H1 (cell line): ENCODE results near the gene CCDC141. TPM values are rescaled to one million over a fixed set of nuclear protein-coding genes. Genes with fewer than 3 reads are reported as not detected.
A peak's percentile ranks its signal among the peaks of the same experiment; 100 is the strongest.

Experiments
- CTCF ChIA-PET: fragments of 300-600 bp; sonication (Branson Sonifier 250); formaldehyde crosslinking; loops from one replicate; lab custom pipeline; 2021; ENCODE audit not compliant: partially characterized antibody; lab: Charles Lee
- POLR2A ChIA-PET: fragments of 300-600 bp; sonication (Branson Sonifier 250); formaldehyde crosslinking; loops from one replicate; lab custom pipeline; 2021; ENCODE audit warnings: inconsistent platforms; ENCODE audit not compliant: partially characterized antibody; lab: Charles Lee
- DNase-seq, 2 experiments: peaks; one replicate each; pipeline versions ENCODE4 v3.0.0 to v3.0.0-alpha.2; 2010 to 2022; ENCODE audit warnings: low spot score in 2 of 2, low read depth in 1 of 2, mixed read lengths in 1 of 2
- FAIRE-seq: peaks from 2 replicates; lab custom pipeline; 2011; peaks lifted over from hg19 to GRCh38; lab: Jason Lieb, UNC
- H2AFZ ChIP-seq: 2 replicates; pipeline ENCODE4 v1.8.1; 2012; ENCODE audit warnings: low read length, inconsistent platforms
- H2AK5ac ChIP-seq: 2 replicates; pipeline ENCODE4 v1.6.1; 2013; ENCODE audit warnings: low read depth, low read length
- H2BK120ac ChIP-seq: replicated peaks from 2 replicates; pipeline ENCODE3; 2013; ENCODE audit warnings: low read depth, low read length, inconsistent platforms
- H2BK12ac ChIP-seq: 2 replicates; pipeline ENCODE4 v1.6.1; 2013; ENCODE audit warnings: low read depth, low read length
- H2BK15ac ChIP-seq: 2 replicates; pipeline ENCODE4 v1.6.1; 2013; ENCODE audit warnings: low read length
- H2BK20ac ChIP-seq: 2 replicates; pipeline ENCODE4 v1.6.1; 2013; ENCODE audit warnings: low read length
- H2BK5ac ChIP-seq: 2 replicates; pipeline ENCODE4 v1.6.1; 2013; ENCODE audit warnings: low read depth, low read length
- H3K14ac ChIP-seq: 2 replicates; pipeline ENCODE4 v1.6.1; 2013; ENCODE audit warnings: inconsistent platforms; ENCODE audit not compliant: insufficient read length
- H3K18ac ChIP-seq: 2 replicates; pipeline ENCODE4 v1.6.1; 2013; ENCODE audit warnings: low read length; ENCODE audit errors: extremely low read depth
- H3K23ac ChIP-seq: 2 replicates; pipeline ENCODE4 v1.6.1; 2013; ENCODE audit warnings: inconsistent platforms; ENCODE audit not compliant: insufficient read length
- H3K23me2 ChIP-seq: 2 replicates; pipeline ENCODE4 v1.6.1; 2013; ENCODE audit warnings: low read depth, low read length
- H3K27ac ChIP-seq: 2 replicates; pipeline ENCODE4 v1.6.1; 2011; ENCODE audit warnings: low read depth, low read length, inconsistent platforms
- H3K27me3 ChIP-seq, 4 experiments: replicated peaks in 1 of 4; 1 replicate in 1 of 4; 2 replicates in 3 of 4; pipeline versions ENCODE4 v1.6.1 to v1.8.1; 2011 to 2013; ENCODE audit warnings: low read length in 3 of 4, mild to moderate bottlenecking in 3 of 4, inconsistent platforms in 2 of 4, mixed read lengths in 2 of 4, moderate library complexity in 1 of 4; ENCODE audit not compliant: control insufficient read depth in 3 of 4, insufficient read depth in 3 of 4; ENCODE audit errors: extremely low read depth in 1 of 4
- H3K36me3 ChIP-seq, 4 experiments: 2 replicates each; pipeline versions ENCODE4 v1.6.1 to v1.8.1; 2011 to 2013; ENCODE audit warnings: mild to moderate bottlenecking in 4 of 4, low read length in 3 of 4, moderate library complexity in 2 of 4, control low read depth in 1 of 4, inconsistent platforms in 1 of 4; ENCODE audit not compliant: insufficient read depth in 4 of 4, control insufficient read depth in 2 of 4
- H3K4ac ChIP-seq: replicated peaks from 2 replicates; pipeline ENCODE3; 2013; ENCODE audit warnings: low read length, low read depth, mixed read lengths, inconsistent platforms; ENCODE audit not compliant: insufficient read length
- H3K4me1 ChIP-seq, 4 experiments: replicated peaks in 1 of 4; 1 replicate in 1 of 4; 2 replicates in 3 of 4; pipeline versions ENCODE4 v1.6.1 to v1.8.1; 2011 to 2013; ENCODE audit warnings: low read length in 3 of 4, inconsistent platforms in 2 of 4, mixed read lengths in 1 of 4; ENCODE audit not compliant: insufficient read depth in 4 of 4, control insufficient read depth in 3 of 4
- H3K4me2 ChIP-seq, 2 experiments: 2 replicates each; pipeline versions ENCODE4 v1.6.1 to v1.8.1; 2011 to 2013; ENCODE audit warnings: low read depth in 2 of 2, low read length in 2 of 2, control low read depth in 1 of 2, inconsistent platforms in 1 of 2, mild to moderate bottlenecking in 1 of 2; ENCODE audit not compliant: insufficient read depth in 1 of 2
- H3K4me3 ChIP-seq, 4 experiments: fragments of 200-600, 300-600 bp in 1 of 4; sonication (generic), shearing (Covaris generic), sonication (Bioruptor Twin) in 1 of 4; 2 replicates each; pipeline versions ENCODE4 v1.5.1 to v1.8.1; 2011 to 2016; ENCODE audit warnings: low read length in 4 of 4, low read depth in 3 of 4, control low read depth in 2 of 4, inconsistent platforms in 2 of 4, mild to moderate bottlenecking in 2 of 4, mixed read lengths in 1 of 4, moderate library complexity in 1 of 4; ENCODE audit not compliant: insufficient read depth in 2 of 4; ENCODE audit errors: extremely low read depth in 1 of 4
- H3K56ac ChIP-seq: replicated peaks from 2 replicates; pipeline ENCODE3; 2013; ENCODE audit warnings: low read depth, mild to moderate bottlenecking, mixed read lengths, low read length, inconsistent platforms; ENCODE audit not compliant: insufficient read length
- H3K79me1 ChIP-seq: 2 replicates; pipeline ENCODE4 v1.6.1; 2013; ENCODE audit warnings: low read depth, low read length, control low read depth
- H3K79me2 ChIP-seq, 2 experiments: 2 replicates each; pipeline versions ENCODE4 v1.6.1 to v1.8.1; 2012 to 2013; ENCODE audit warnings: low read length in 2 of 2, mild to moderate bottlenecking in 2 of 2, inconsistent platforms in 1 of 2; ENCODE audit not compliant: insufficient read depth in 2 of 2, control insufficient read depth in 1 of 2
- H3K9ac ChIP-seq, 4 experiments: replicated peaks in 1 of 4; 1 replicate in 1 of 4; 2 replicates in 3 of 4; pipeline versions ENCODE4 v1.6.1 to v1.8.1; 2011 to 2013; ENCODE audit warnings: low read depth in 3 of 4, low read length in 3 of 4, control low read depth in 2 of 4, mild to moderate bottlenecking in 2 of 4, moderate library complexity in 2 of 4, inconsistent platforms in 1 of 4; ENCODE audit errors: extremely low read depth in 1 of 4
- H3K9me3 ChIP-seq, 2 experiments: 2 replicates each; pipeline versions ENCODE4 v1.6.1 to v1.8.1; 2012 to 2013; ENCODE audit warnings: mild to moderate bottlenecking in 2 of 2, moderate library complexity in 2 of 2, control low read depth in 1 of 2, inconsistent platforms in 1 of 2, low read depth in 1 of 2, low read length in 1 of 2, mixed read lengths in 1 of 2; ENCODE audit not compliant: insufficient read depth in 2 of 2
- H4K20me1 ChIP-seq, 2 experiments: replicated peaks in 1 of 2; 2 replicates each; pipeline versions ENCODE3 to v1.8.1; 2011 to 2013; ENCODE audit warnings: inconsistent platforms in 2 of 2, low read length in 2 of 2, mild to moderate bottlenecking in 1 of 2; ENCODE audit not compliant: insufficient read depth in 2 of 2, control insufficient read depth in 1 of 2
- H4K5ac ChIP-seq: 2 replicates; pipeline ENCODE4 v1.6.1; 2013; ENCODE audit warnings: low read length, low read depth, mixed read lengths, inconsistent platforms; ENCODE audit not compliant: insufficient read length
- H4K8ac ChIP-seq: 2 replicates; pipeline ENCODE4 v1.8.0; 2013; ENCODE audit warnings: mild to moderate bottlenecking, moderate library complexity, low read length, inconsistent platforms; ENCODE audit not compliant: insufficient read depth; ENCODE audit errors: extremely low read depth
- H4K91ac ChIP-seq: replicated peaks from 2 replicates; pipeline ENCODE3; 2013; ENCODE audit warnings: low read length, mixed read lengths, inconsistent platforms; ENCODE audit not compliant: insufficient read length
- BACH1 ChIP-seq: IDR thresholded peaks from 2 replicates; pipeline ENCODE4 v1.6.1; 2012; ENCODE audit warnings: low read length, improper control_type of control experiment
- BCL11A ChIP-seq, 2 experiments: IDR thresholded peaks; one replicate each; pipeline ENCODE4 v1.6.1; 2011; ENCODE audit warnings: low read depth in 2 of 2, low read length in 2 of 2, mild to moderate bottlenecking in 2 of 2
- BRCA1 ChIP-seq: IDR thresholded peaks from 2 replicates; pipeline ENCODE4 v1.6.1; 2012; ENCODE audit warnings: low read depth, low read length, improper control_type of control experiment
- CBX8 ChIP-seq: fragments of 300-800, 300-1000 bp; sonication (generic); IDR thresholded peaks from 2 replicates; pipeline ENCODE4 v1.7.1; 2016; ENCODE audit warnings: low read depth, low read length, borderline replicate concordance
- EZH2 ChIP-seq: fragments of 200-600 bp; sonication (generic); IDR thresholded peaks from 2 replicates; pipeline ENCODE4 v1.7.1; 2012; ENCODE audit warnings: low read depth, mild to moderate bottlenecking, moderate library complexity, low read length, inconsistent platforms; ENCODE audit not compliant: severe bottlenecking
- JUN ChIP-seq: IDR thresholded peaks from 2 replicates; pipeline ENCODE4 v1.6.1; 2011; ENCODE audit warnings: low read depth, mild to moderate bottlenecking, improper control_type of control experiment, low read length
- SIRT6 ChIP-seq: IDR thresholded peaks from one replicate; pipeline ENCODE4 v1.7.1; 2012; ENCODE audit warnings: low read length, inconsistent platforms
- SRF ChIP-seq: IDR thresholded peaks from 2 replicates; pipeline ENCODE4 v1.6.1; 2011; ENCODE audit warnings: mild to moderate bottlenecking, low read depth, low read length, moderate library complexity
- WGBS, 2 experiments: shearing (Covaris generic) in 1 of 2; methylation state at CpG; one replicate each; pipeline versions ENCODE4 v1.1.6 to v1.1.7; 2013 to 2015; ENCODE audit warnings: low lambda C conversion rate in 2 of 2, mixed read lengths in 2 of 2, inconsistent platforms in 1 of 2, low coverage in 1 of 2, missing lambda C conversion rate in 1 of 2; ENCODE audit not compliant: insufficient replicate concordance in 2 of 2, insufficient coverage in 1 of 2, insufficient read length in 1 of 2; ENCODE audit errors: extremely low coverage in 1 of 2, missing lambda C conversion rate in 1 of 2; 5-methylcytosine and 5-hydroxymethylcytosine counted together
- polyA plus RNA-seq, 7 experiments: library from polyadenylated mRNA; depleted of rRNA in 3 of 7; stranded (reverse) in 5 of 7; unstranded in 2 of 7; fragments of >200 nt in 5 of 7; fragments of 200-250 nt in 2 of 7; gene quantifications; 1 replicate in 5 of 7; 2 replicates in 1 of 7; 4 replicates in 1 of 7; pipeline versions ENCODE4 v1.2.1 to v1.2.3, GENCODE V29; 2011 to 2013; ENCODE audit warnings: missing spikeins in 2 of 7, mixed read lengths in 2 of 7
- total RNA-seq: library from RNA; stranded (reverse); fragmentation: NEBNext Ultra II Directional; extraction: Animal tissue kit (Norgen Biotek cat#: 25700); gene quantifications from 2 replicates; pipeline ENCODE4 v1.2.1, GENCODE V29; 2021
- TF ChIP-seq, protein P1 (sequence below), 3 experiments: IDR thresholded peaks; 1 replicate in 2 of 3; 2 replicates in 1 of 3; pipeline versions ENCODE4 v1.5.1 to v1.6.1; 2011; ENCODE audit warnings: low read length in 3 of 3, mild to moderate bottlenecking in 3 of 3, inconsistent platforms in 2 of 3, low read depth in 1 of 3, moderate library complexity in 1 of 3; ENCODE audit not compliant: insufficient read depth in 1 of 3; ENCODE audit errors: control extremely low read depth in 1 of 3
- TF ChIP-seq, protein P2 (sequence below): IDR thresholded peaks from 2 replicates; pipeline ENCODE4 v1.6.1; 2011; ENCODE audit warnings: low read depth, mild to moderate bottlenecking, low read length; ENCODE audit not compliant: insufficient read depth

The CCDC141 gene
- total and polyA plus RNA-seq, 2 of the 8 experiments (the other 6 are each of a cell fraction or from before 2014, with no cell fraction given), result 0.56 to 21.6 TPM

DNA sequence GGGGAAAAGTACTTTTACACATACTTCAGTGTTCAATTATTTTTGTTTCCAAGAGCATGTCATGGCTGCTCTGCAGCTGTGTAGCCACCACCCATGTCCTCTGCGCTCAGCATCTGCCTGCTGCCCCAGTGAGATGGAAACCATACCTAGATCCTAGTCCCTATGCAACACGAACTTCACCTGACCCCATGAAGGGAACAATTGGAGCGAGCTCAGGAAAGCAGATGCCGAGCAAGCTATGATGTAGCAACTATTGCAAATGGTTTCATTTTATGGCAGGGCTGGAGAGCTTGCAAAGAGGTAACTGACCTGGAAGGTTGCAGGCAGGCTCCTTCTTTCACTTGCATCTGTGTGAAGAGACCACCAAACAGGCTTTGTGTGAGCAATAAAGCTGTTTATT lies 1.3 kb upstream of the CCDC141 start:
- Histone ChIP-seq H3K4me2 (peak overlapping the region; percentile 42 to 55), H3K18ac (peak overlapping the region; percentile 80; the same call in 1 of the 2 replicates), H2BK120ac (peak overlapping the region; percentile 49), H3K23ac (no peak overlapping the region), H3K56ac (no peak overlapping the region), H3K14ac (no peak overlapping the region), H3K36me3 (peaks cover 0 to 9% (median 1%) of the 10 kb centered on the region in 4 experiments; a peak in 1 of 8 replicates), H3K79me1 (no peaks in the 10 kb centered on the region), H4K91ac (peak overlapping the region; percentile 58), H3K4me3 (peak overlapping the region in 1 of 4 experiments; percentile 39; a peak in 2 of 8 replicates), H3K9ac (no peak overlapping the region; a peak in 1 of 7 replicates), H2BK5ac (peak overlapping the region; percentile 92; the same call in 1 of the 2 replicates), H4K20me1 (no peaks in the 10 kb centered on the region), H3K4me1 (peaks cover 0 to 14% (median 13%) of the 10 kb centered on the region in 4 experiments; a peak in 4 of 7 replicates), H3K27ac (no peak overlapping the region), H2AK5ac (no peak overlapping the region), H3K23me2 (peaks cover 4% of the 10 kb centered on the region; the same call in 1 of the 2 replicates), H2BK12ac (peak overlapping the region; percentile 45; the same call in 1 of the 2 replicates), H4K8ac (no peak overlapping the region), H2AFZ (peak overlapping the region; percentile 82), H4K5ac (peak overlapping the region; percentile 0), H2BK15ac (peak overlapping the region; percentile 0; the same call in 1 of the 2 replicates), H2BK20ac (peak overlapping the region; percentile 88), H3K79me2 (no peaks in the 10 kb centered on the region), H3K27me3 (no peaks in the 10 kb centered on the region), H3K9me3 (no peaks in the 10 kb centered on the region), H3K4ac (peak overlapping the region; percentile 1)
- DNase-seq (no peak), FAIRE-seq (peak; percentile 19)
- CTCF ChIA-PET, result interaction anchor here (1.0 to 1.6 kb wide), 4 partner anchors 16 to 247 kb away, joined by 3 to 8 read pairs (median 4); no protein-coding TSS in a partner anchor
- POLR2A ChIA-PET, result interaction anchor here (0.9 kb wide), 1 partner anchor 10 kb away, joined by 4 read pairs; no protein-coding TSS in a partner anchor
- 65% methylated on average over 4 of the region's 4 CpGs; no CpG with 5 or more reads in 1 of the 2 experiments for WGBS, 2 experiments
- TF ChIP-seq, protein P1, sequence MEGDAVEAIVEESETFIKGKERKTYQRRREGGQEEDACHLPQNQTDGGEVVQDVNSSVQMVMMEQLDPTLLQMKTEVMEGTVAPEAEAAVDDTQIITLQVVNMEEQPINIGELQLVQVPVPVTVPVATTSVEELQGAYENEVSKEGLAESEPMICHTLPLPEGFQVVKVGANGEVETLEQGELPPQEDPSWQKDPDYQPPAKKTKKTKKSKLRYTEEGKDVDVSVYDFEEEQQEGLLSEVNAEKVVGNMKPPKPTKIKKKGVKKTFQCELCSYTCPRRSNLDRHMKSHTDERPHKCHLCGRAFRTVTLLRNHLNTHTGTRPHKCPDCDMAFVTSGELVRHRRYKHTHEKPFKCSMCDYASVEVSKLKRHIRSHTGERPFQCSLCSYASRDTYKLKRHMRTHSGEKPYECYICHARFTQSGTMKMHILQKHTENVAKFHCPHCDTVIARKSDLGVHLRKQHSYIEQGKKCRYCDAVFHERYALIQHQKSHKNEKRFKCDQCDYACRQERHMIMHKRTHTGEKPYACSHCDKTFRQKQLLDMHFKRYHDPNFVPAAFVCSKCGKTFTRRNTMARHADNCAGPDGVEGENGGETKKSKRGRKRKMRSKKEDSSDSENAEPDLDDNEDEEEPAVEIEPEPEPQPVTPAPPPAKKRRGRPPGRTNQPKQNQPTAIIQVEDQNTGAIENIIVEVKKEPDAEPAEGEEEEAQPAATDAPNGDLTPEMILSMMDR (IDR thresholded peaks at IDR 0.05; ENCODE audit: control extremely low read depth in 1 of 3, insufficient read depth in 1 of 3, low read depth in 1 of 3, low read length in 3 of 3), result no peak
- TF ChIP-seq BACH1 (no peak), CBX8 (no peak), SRF (no peak), BCL11A (IDR thresholded peaks at IDR 0.05; ENCODE audit: low read depth in 2 of 2, low read length in 2 of 2) (no peak), JUN (no peak), SIRT6 (no peak), BRCA1 (no peak), EZH2 (no peak)
- TF ChIP-seq, protein P2, sequence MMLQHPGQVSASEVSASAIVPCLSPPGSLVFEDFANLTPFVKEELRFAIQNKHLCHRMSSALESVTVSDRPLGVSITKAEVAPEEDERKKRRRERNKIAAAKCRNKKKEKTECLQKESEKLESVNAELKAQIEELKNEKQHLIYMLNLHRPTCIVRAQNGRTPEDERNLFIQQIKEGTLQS, result no peak
